Measurements from ENCODE around the gene NFKBIA. TPM values are rescaled to one million over a fixed set of nuclear protein-coding genes. Genes with fewer than 3 reads are reported as not detected.
"Not testable (repeated sequence)": the region's sequence is repeated elsewhere in the genome, so short reads cannot be mapped to it uniquely, and the experiment has no call there.

The NFKBIA gene
- total RNA-seq, 1 experiment from 2014 or later = 99.4 TPM

DNA sequence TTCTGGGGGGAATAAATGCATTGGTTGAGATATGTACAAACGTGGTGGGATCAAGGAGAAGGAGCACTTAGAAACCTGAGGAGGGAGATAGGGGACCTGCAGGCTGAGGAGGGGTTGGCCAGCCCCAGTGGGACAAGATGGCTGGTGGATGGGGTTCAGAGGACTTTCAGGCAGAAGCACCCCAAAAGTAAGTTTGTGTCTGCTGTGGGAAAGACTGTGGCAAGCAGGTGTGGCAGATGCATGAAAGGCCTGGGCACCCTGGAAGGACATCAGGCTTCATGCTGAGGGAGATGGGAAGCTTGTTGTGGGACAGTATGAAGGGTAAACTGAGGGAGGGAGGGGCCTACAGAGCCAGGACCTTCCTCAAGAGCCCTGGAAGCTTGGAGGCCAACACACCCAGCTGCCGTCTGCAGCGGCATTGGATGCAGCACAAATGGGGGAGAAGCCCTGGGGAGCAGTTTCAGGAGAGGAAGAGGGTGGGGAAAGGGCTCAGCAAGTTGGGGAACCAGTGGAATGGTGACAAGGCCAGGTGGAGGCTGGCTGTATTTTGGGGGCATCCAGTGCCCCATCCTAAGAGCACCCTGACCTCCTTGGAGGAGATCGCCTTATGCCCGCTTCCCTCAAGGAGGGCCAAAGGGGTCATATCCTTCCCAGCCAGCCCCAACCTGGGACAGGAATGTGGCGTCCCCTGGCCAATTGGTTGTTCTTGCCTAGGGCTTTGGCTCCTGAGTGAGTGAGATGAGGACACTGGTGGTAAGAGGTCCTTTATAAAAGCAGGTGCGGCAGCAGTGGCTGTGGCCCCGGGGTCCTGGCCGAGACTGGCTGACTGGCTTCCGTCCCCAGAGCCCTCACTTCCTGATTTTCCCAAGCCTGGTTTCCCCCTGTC lies 20.7 kb downstream of the NFKBIA start:
- TF ChIP-seq SIN3A (IDR thresholded peaks at IDR 0.05; ENCODE audit: borderline replicate concordance, insufficient read depth, low read depth, low read length) = no peak
- Histone ChIP-seq H3K27ac (ENCODE audit: low read length) (peak overlapping the region; percentile 65; the same call in 1 of the 2 replicates), H3K4me3 (ENCODE audit: low read depth in 2 of 2, low read length in 2 of 2) (no peak overlapping the region), H3K4me1 (ENCODE audit: control insufficient read depth, insufficient read depth, low read length) (peaks cover 24% of the 10 kb centered on the region), H3K27me3 (ENCODE audit: control insufficient read depth, insufficient read depth, low read length) (no peaks in the 10 kb centered on the region), H3K9me3 (ENCODE audit: control insufficient read depth, insufficient read depth, low read depth, low read length) (no peaks in the 10 kb centered on the region), H3K36me3 (ENCODE audit: control insufficient read depth, insufficient read depth, low read length) (no peaks in the 10 kb centered on the region)
- no peak for ATAC-seq
- DNase-seq (ENCODE audit: low read depth, low spot score) = no peak
- POLR2A ChIA-PET = no interaction called here
- BruUV-seq (replicated peaks) = no TSS peak
- intact Hi-C loops (cut with micrococcal nuclease; ENCODE audit: unreplicated experiment) = no loop called here
- in situ Hi-C loops (cut with HindIII; ENCODE audit: low pct_unique_long_range_greater_than_20kb, low sequenced_read_pairs) = no loop called here
- CTCF ChIA-PET = no interaction called here

DNA sequence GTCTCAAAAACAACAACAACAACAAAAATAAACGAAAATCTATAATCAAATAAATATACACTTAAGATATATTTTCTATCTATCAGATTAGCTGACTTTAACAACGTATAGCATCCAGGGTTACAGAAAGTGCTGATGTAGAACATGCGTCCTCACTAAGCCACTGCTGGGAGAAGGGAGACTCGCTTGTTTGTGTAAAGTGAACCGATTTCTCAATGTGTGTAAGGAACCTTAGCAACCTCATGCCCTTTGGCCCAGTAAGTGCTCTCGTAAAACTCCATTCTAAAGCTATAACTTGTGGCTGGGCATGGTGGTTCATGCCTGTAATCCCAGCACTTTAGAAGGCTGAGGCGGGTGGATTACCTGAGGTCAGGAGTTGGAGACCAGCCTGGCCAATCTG lies 23.8 kb downstream of the NFKBIA start:
- in situ Hi-C loops (cut with HindIII; ENCODE audit: low pct_unique_long_range_greater_than_20kb, low sequenced_read_pairs) (no loop called here), intact Hi-C loops (cut with micrococcal nuclease; ENCODE audit: unreplicated experiment) (no loop called here)
- ATAC-seq (peak; percentile 50), DNase-seq (ENCODE audit: low read depth, low spot score) (no peak)
- H3K4me3 ChIP-seq (ENCODE audit: low read depth in 2 of 2, low read length in 2 of 2) = no peak overlapping the region
- ChIA-PET POLR2A (no interaction called here), CTCF (no interaction called here)
- peak overlapping the region; percentile 19; the same call in 1 of the 2 replicates for H3K27ac ChIP-seq (ENCODE audit: low read length)
- H3K9me3 ChIP-seq (ENCODE audit: control insufficient read depth, insufficient read depth, low read depth, low read length) = no peaks in the 10 kb centered on the region
- TF ChIP-seq SIN3A (IDR thresholded peaks at IDR 0.05; ENCODE audit: borderline replicate concordance, insufficient read depth, low read depth, low read length) (no peak), TCF7L2 (IDR thresholded peaks at IDR 0.05; ENCODE audit: low read depth, low read length) (no peak), CTCF (IDR thresholded peaks at IDR 0.05) (no peak), POLR2AphosphoS5 (IDR thresholded peaks at IDR 0.05; ENCODE audit: low read depth, low read length) (no peak)
- TF ChIP-seq, protein P1, sequence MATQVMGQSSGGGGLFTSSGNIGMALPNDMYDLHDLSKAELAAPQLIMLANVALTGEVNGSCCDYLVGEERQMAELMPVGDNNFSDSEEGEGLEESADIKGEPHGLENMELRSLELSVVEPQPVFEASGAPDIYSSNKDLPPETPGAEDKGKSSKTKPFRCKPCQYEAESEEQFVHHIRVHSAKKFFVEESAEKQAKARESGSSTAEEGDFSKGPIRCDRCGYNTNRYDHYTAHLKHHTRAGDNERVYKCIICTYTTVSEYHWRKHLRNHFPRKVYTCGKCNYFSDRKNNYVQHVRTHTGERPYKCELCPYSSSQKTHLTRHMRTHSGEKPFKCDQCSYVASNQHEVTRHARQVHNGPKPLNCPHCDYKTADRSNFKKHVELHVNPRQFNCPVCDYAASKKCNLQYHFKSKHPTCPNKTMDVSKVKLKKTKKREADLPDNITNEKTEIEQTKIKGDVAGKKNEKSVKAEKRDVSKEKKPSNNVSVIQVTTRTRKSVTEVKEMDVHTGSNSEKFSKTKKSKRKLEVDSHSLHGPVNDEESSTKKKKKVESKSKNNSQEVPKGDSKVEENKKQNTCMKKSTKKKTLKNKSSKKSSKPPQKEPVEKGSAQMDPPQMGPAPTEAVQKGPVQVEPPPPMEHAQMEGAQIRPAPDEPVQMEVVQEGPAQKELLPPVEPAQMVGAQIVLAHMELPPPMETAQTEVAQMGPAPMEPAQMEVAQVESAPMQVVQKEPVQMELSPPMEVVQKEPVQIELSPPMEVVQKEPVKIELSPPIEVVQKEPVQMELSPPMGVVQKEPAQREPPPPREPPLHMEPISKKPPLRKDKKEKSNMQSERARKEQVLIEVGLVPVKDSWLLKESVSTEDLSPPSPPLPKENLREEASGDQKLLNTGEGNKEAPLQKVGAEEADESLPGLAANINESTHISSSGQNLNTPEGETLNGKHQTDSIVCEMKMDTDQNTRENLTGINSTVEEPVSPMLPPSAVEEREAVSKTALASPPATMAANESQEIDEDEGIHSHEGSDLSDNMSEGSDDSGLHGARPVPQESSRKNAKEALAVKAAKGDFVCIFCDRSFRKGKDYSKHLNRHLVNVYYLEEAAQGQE (IDR thresholded peaks at IDR 0.05; ENCODE audit: insufficient read depth in 1 of 2, low read depth in 2 of 2, low read length in 1 of 2) = no peak
- H3K27me3 ChIP-seq (ENCODE audit: control insufficient read depth, insufficient read depth, low read length) = no peaks in the 10 kb centered on the region
- no peaks in the 10 kb centered on the region for H3K36me3 ChIP-seq (ENCODE audit: control insufficient read depth, insufficient read depth, low read length)
- no TSS peak for BruUV-seq (replicated peaks)
- peaks cover 20% of the 10 kb centered on the region for H3K4me1 ChIP-seq (ENCODE audit: control insufficient read depth, insufficient read depth, low read length)

DNA sequence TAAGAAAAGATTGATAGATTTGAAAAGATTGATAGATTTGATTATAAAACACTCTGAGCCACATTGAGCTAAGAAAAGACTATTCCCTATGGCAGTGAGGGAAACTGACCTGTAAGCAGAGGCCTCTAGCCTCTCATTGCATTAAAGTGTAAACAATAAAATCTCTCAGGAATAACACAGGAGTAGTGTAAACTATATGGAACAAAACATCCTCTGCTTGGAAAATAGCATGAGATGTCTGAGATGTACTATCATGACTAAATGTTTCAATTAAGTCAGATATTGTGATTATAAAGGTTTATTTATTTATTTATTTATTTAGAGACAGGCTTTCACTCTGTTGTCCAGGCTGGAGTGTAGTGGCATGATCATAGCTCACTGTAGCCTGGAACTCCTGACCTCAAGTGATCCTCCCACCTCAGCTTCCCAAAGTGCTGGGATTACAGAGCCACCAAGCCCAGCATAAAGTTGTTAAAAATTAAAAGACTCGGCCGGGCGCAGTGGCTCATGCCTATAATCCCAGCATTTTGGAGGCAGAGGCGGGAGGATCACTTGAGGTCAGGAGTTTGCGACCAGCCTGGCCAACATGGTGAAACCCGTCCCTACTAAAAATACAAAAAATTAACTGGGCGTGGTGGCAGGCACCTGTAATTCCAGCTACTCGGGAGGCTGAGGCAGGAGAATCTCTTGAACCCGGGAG lies 25.2 kb downstream of the NFKBIA start:
- H3K9me3 ChIP-seq (ENCODE audit: control insufficient read depth, insufficient read depth, low read depth, low read length); CTCF ChIA-PET; H3K4me1 ChIP-seq (ENCODE audit: control insufficient read depth, insufficient read depth, low read length); BruUV-seq (replicated peaks); H3K36me3 ChIP-seq (ENCODE audit: control insufficient read depth, insufficient read depth, low read length); POLR2A ChIA-PET; in situ Hi-C loops (cut with HindIII; ENCODE audit: low pct_unique_long_range_greater_than_20kb, low sequenced_read_pairs); intact Hi-C loops (cut with micrococcal nuclease; ENCODE audit: unreplicated experiment); H3K27ac ChIP-seq (ENCODE audit: low read length); DNase-seq (ENCODE audit: low read depth, low spot score); H3K4me3 ChIP-seq (ENCODE audit: low read depth in 2 of 2, low read length in 2 of 2); ATAC-seq; H3K27me3 ChIP-seq (ENCODE audit: control insufficient read depth, insufficient read depth, low read length): not testable (repeated sequence)

Measured in Panc1 (cell line).